HepG2 (cell line): Measurements from ENCODE around the gene SBK3. TPM values are rescaled to one million over a fixed set of nuclear protein-coding genes. Genes with fewer than 3 reads are reported as not detected.

Experiments used
- ATAC-seq: fragments of 200-7000 bp; cut with Tn5 transposase; 3 replicates; pipeline ENCODE4 v1.9.1; 2020; ENCODE audit warnings: mild to moderate bottlenecking, moderate library complexity
- BruUV-seq: library from RNA; stranded (reverse); fragments of 400-500 nt; replicated peaks from 2 replicates; lab custom pipeline; 2021; lab: Mats Ljungman, UMichigan
- CTCF ChIA-PET: fragments of 300-600 bp; formaldehyde crosslinking; extraction: SDS; loops from one replicate; lab custom pipeline; 2021; ENCODE audit warnings: low total read pairs, inconsistent platforms, low intra/inter-chr PET ratio; lab: Yijun Ruan, JAX
- POLR2A ChIA-PET: fragments of 350-600 bp; sonication (Branson Sonifier 250); formaldehyde crosslinking; loops from one replicate; lab custom pipeline; 2020; ENCODE audit warnings: antibody characterized with exemption, inconsistent platforms; lab: Yijun Ruan, JAX
- DNase-seq: peaks from one replicate; pipeline ENCODE4 v3.0.0-alpha.2; 2015; ENCODE audit warnings: low spot score
- FAIRE-seq: peaks from 3 replicates; lab custom pipeline; 2011; peaks lifted over from hg19 to GRCh38; lab: Jason Lieb, UNC
- H2AFZ ChIP-seq: one replicate; pipeline ENCODE4 v1.6.1; 2011; ENCODE audit warnings: low read length, inconsistent platforms
- H3K27ac ChIP-seq: fragments of 300-600 bp; 3 replicates; pipeline ENCODE4 v1.8.0; 2011; ENCODE audit warnings: mixed run types, mild to moderate bottlenecking, mixed read lengths, low read length, inconsistent platforms; ENCODE audit not compliant: insufficient read depth; ENCODE audit errors: extremely low read length
- H3K27me3 ChIP-seq, 2 experiments: fragments of 200-600 bp in 1 of 2; 2 replicates in 1 of 2; 3 replicates in 1 of 2; pipeline versions ENCODE4 v1.6.0 to v1.8.0; 2011; ENCODE audit warnings: low read length in 2 of 2, mild to moderate bottlenecking in 2 of 2, moderate library complexity in 2 of 2, inconsistent platforms in 1 of 2; ENCODE audit not compliant: insufficient read depth in 2 of 2, control insufficient read depth in 1 of 2
- H3K36me3 ChIP-seq, 2 experiments: fragments of 200-600 bp in 1 of 2; replicated peaks in 1 of 2; 2 replicates in 1 of 2; 3 replicates in 1 of 2; pipeline versions ENCODE4 v1.5.1 to v1.8.0; 2011; ENCODE audit warnings: low read length in 2 of 2, inconsistent platforms in 1 of 2; ENCODE audit not compliant: insufficient read depth in 2 of 2, control insufficient read depth in 1 of 2
- H3K4me1 ChIP-seq: 2 replicates; pipeline ENCODE4 v1.5.1; 2012; ENCODE audit warnings: low read length, inconsistent platforms; ENCODE audit not compliant: insufficient read depth
- H3K4me2 ChIP-seq: 2 replicates; pipeline ENCODE4 v1.6.0; 2011; ENCODE audit warnings: low read depth, low read length, inconsistent platforms
- H3K4me3 ChIP-seq, 3 experiments: fragments of 200-600 bp in 1 of 3; sonication (generic), shearing (Covaris generic) in 1 of 3; replicated peaks in 1 of 3; 2 replicates each; pipeline ENCODE4 v1.5.1; 2011 to 2016; ENCODE audit warnings: low read length in 3 of 3, inconsistent platforms in 2 of 3, low read depth in 2 of 3, mild to moderate bottlenecking in 2 of 3, control low read depth in 1 of 3, mixed read lengths in 1 of 3; ENCODE audit not compliant: insufficient read depth in 1 of 3
- H3K79me2 ChIP-seq: one replicate; pipeline ENCODE4 v1.6.1; 2011; ENCODE audit warnings: low read length, inconsistent platforms; ENCODE audit not compliant: insufficient read depth
- H3K9ac ChIP-seq: 2 replicates; pipeline ENCODE4 v1.6.0; 2011; ENCODE audit warnings: mild to moderate bottlenecking, low read depth, low read length, inconsistent platforms; ENCODE audit not compliant: insufficient read depth
- H3K9me3 ChIP-seq: 2 replicates; pipeline ENCODE4 v1.5.1; 2012; ENCODE audit warnings: mild to moderate bottlenecking, low read length
- H4K20me1 ChIP-seq: 2 replicates; pipeline ENCODE4 v1.6.0; 2011; ENCODE audit warnings: inconsistent platforms, mild to moderate bottlenecking, low read length, moderate library complexity; ENCODE audit not compliant: insufficient read depth
- MATR3 ChIP-seq: sonication (generic); formaldehyde crosslinking; IDR thresholded peaks from 2 replicates; pipeline ENCODE4 v1.4.0; 2020; ENCODE audit warnings: missing genetic modification reagents
- MED1 ChIP-seq: sonication (generic); formaldehyde crosslinking; IDR thresholded peaks from 2 replicates; pipeline ENCODE4 v1.4.0; 2020; ENCODE audit warnings: missing genetic modification reagents
- NBN ChIP-seq: fragments of 450-650 bp; conservative IDR thresholded peaks from 2 replicates; pipeline ENCODE4 v1.6.1; 2017
- PHB2 ChIP-seq: fragments of 450-650 bp; IDR thresholded peaks from 2 replicates; pipeline ENCODE4 v1.6.1; 2018; ENCODE audit not compliant: partially characterized antibody
- ZBTB44 ChIP-seq: sonication (generic); formaldehyde crosslinking; IDR thresholded peaks from 2 replicates; pipeline ENCODE4 v1.4.0; 2020; ENCODE audit warnings: missing genetic modification reagents
- in situ Hi-C: cut with HindIII; loops from 2 replicates; pipeline ENCODE4 v1.10.0; 2017; ENCODE audit warnings: low pct_unique_long_range_greater_than_20kb; ENCODE audit not compliant: extremely low pct_ligation_motif_present
- intact Hi-C: fragments of 100-400 bp; cut with micrococcal nuclease; formaldehyde crosslinking; loops from one replicate; pipeline ENCODE4 v1.10.0; 2022; ENCODE audit not compliant: unreplicated experiment
- polyA plus RNA-seq, 8 experiments: library from polyadenylated mRNA; depleted of rRNA in 3 of 8; stranded (reverse) in 7 of 8; unstranded in 1 of 8; fragments of >200 nt; fragmentation: Illumina TruSeq in 4 of 8; extraction: Trizol in 4 of 8; gene quantifications; 2 replicates each; pipeline versions ENCODE4 v1.2.1 to v1.2.3, GENCODE V29; 2011 to 2016; ENCODE audit warnings: low read depth in 4 of 8, missing spikeins in 1 of 8, mixed read lengths in 1 of 8; ENCODE audit not compliant: insufficient read depth in 1 of 8
- total RNA-seq, 5 experiments: library from RNA; depleted of rRNA; stranded (reverse); fragments of >200 nt; fragmentation: Illumina TruSeq; extraction: Trizol; gene quantifications; 2 replicates each; pipeline ENCODE4 v1.2.3, GENCODE V29; 2016; ENCODE audit warnings: low read depth in 1 of 5
- TF ChIP-seq, protein P1 (sequence below): fragments of 450-650 bp; IDR thresholded peaks from 2 replicates; pipeline ENCODE4 v1.6.1; 2017
- TF ChIP-seq, protein P2 (sequence below): sonication (generic); formaldehyde crosslinking; IDR thresholded peaks from 2 replicates; pipeline ENCODE4 v1.4.0; 2020; ENCODE audit warnings: missing genetic modification reagents, low read depth, mild to moderate bottlenecking, borderline replicate concordance
- TF ChIP-seq, protein P3 (sequence below): fragments of 450-650 bp; IDR thresholded peaks from 2 replicates; pipeline ENCODE4 v1.6.1; 2016

Gene SBK3
- total and polyA plus RNA-seq, 2 of the 13 experiments (the other 11 are each of a cell fraction or from before 2014, with no cell fraction given): 0.66 to 0.77 TPM

GRCh38 chr19:55567708-55568328, 22.5 kb upstream of the SBK3 start:
- no TSS peak for BruUV-seq
- intact Hi-C loops (no loop called here), in situ Hi-C loops (no loop called here)
- H3K9ac ChIP-seq: no peak overlapping the region
- DNase-seq (no peak), ATAC-seq (no peak), FAIRE-seq (no peak)
- TF ChIP-seq, protein P1, sequence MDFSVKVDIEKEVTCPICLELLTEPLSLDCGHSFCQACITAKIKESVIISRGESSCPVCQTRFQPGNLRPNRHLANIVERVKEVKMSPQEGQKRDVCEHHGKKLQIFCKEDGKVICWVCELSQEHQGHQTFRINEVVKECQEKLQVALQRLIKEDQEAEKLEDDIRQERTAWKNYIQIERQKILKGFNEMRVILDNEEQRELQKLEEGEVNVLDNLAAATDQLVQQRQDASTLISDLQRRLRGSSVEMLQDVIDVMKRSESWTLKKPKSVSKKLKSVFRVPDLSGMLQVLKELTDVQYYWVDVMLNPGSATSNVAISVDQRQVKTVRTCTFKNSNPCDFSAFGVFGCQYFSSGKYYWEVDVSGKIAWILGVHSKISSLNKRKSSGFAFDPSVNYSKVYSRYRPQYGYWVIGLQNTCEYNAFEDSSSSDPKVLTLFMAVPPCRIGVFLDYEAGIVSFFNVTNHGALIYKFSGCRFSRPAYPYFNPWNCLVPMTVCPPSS: no peak
- TF ChIP-seq NBN: 0 out of 2 replicates have a peak, but pooled peaks have one; percentile 22
- no peak for TF ChIP-seq ZBTB44 (CRISPR knock-in tag)
- TF ChIP-seq, protein P2, sequence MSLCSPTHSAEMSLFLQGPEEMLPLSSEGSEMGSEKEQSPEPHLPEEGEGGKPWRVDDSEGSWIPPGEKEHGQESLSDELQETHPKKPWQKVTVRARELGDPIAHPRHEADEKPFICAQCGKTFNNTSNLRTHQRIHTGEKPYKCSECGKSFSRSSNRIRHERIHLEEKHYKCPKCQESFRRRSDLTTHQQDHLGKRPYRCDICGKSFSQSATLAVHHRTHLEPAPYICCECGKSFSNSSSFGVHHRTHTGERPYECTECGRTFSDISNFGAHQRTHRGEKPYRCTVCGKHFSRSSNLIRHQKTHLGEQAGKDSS (CRISPR knock-in tag): no peak
- TF ChIP-seq MATR3 (CRISPR knock-in tag): no peak
- TF ChIP-seq MED1 (CRISPR knock-in tag): no peak
- TF ChIP-seq, protein P3, sequence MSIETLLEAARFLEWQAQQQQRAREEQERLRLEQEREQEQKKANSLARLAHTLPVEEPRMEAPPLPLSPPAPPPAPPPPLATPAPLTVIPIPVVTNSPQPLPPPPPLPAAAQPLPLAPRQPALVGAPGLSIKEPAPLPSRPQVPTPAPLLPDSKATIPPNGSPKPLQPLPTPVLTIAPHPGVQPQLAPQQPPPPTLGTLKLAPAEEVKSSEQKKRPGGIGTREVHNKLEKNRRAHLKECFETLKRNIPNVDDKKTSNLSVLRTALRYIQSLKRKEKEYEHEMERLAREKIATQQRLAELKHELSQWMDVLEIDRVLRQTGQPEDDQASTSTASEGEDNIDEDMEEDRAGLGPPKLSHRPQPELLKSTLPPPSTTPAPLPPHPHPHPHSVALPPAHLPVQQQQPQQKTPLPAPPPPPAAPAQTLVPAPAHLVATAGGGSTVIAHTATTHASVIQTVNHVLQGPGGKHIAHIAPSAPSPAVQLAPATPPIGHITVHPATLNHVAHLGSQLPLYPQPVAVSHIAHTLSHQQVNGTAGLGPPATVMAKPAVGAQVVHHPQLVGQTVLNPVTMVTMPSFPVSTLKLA: 0 out of 2 replicates have a peak, but pooled peaks have one; percentile 3
- peak; percentile 16 for TF ChIP-seq PHB2
- CTCF ChIA-PET: no interaction called here
- H3K4me1 ChIP-seq: peaks cover 16% of the 10 kb centered on the region
- POLR2A ChIA-PET: no interaction called here
- H3K27ac ChIP-seq: no peak overlapping the region
- no peaks in the 10 kb centered on the region for H4K20me1 ChIP-seq
- H3K4me2 ChIP-seq: no peak overlapping the region
- H3K4me3 ChIP-seq: no peak overlapping the region
- no peaks in the 10 kb centered on the region for H3K79me2 ChIP-seq
- H3K36me3 ChIP-seq: no peaks in the 10 kb centered on the region
- peaks cover 0 to 5% of the 10 kb centered on the region in 2 experiments; a peak in 2 of 5 replicates for H3K27me3 ChIP-seq
- no peak overlapping the region for H2AFZ ChIP-seq
- no peaks in the 10 kb centered on the region for H3K9me3 ChIP-seq
